Sigmoid colon (tissue), 7 donors: Measurements from ENCODE around the gene CSNK1G2. TPM values are rescaled to one million over a fixed set of nuclear protein-coding genes. Genes with fewer than 3 reads are reported as not detected.

Source experiments
- DNase-seq: peaks from one replicate; pipeline ENCODE4 v3.0.0-alpha.2; 2019
- H3K27ac ChIP-seq, 4 donors: fragments of 200-600 bp; sonication (generic); one replicate each; pipeline ENCODE4 v1.5.1; 2016 to 2019; ENCODE audit warnings: mild to moderate bottlenecking in 1 of 4
- H3K27me3 ChIP-seq, 3 donors: fragments of 200-600 bp; sonication (generic); one replicate each; pipeline ENCODE4 v1.5.1; 2019; ENCODE audit warnings: mild to moderate bottlenecking in 1 of 3
- H3K36me3 ChIP-seq, 4 donors: fragments of 200-600 bp; sonication (generic); one replicate each; pipeline ENCODE4 v1.5.1; 2016 to 2019
- H3K4me1 ChIP-seq, 4 donors: fragments of 200-600 bp; sonication (generic); one replicate each; pipeline ENCODE4 v1.5.1; 2017 to 2019
- H3K4me3 ChIP-seq, 4 donors: fragments of 200-600 bp; sonication (generic); one replicate each; pipeline ENCODE4 v1.5.1; 2017 to 2019; ENCODE audit warnings: mild to moderate bottlenecking in 2 of 4, moderate library complexity in 1 of 4
- H3K9me3 ChIP-seq, 4 donors: fragments of 200-600 bp in 3 of 4; sonication (generic) in 3 of 4; one replicate each; pipeline versions ENCODE4 v1.5.1 to v1.6.1; 2013 to 2019
- EP300 ChIP-seq, 4 donors: sonication (generic); formaldehyde crosslinking; IDR thresholded peaks; one replicate each; pipeline ENCODE4 v1.6.1; 2017; ENCODE audit warnings: antibody characterized with exemption in 4 of 4
- POLR2A ChIP-seq, 2 donors: fragments of 450-650 bp; IDR thresholded peaks; one replicate each; pipeline ENCODE4 v1.6.1; 2016; ENCODE audit warnings: antibody characterized with exemption in 2 of 2, mild to moderate bottlenecking in 2 of 2, moderate library complexity in 2 of 2
- POLR2AphosphoS5 ChIP-seq, 4 donors: sonication (generic); formaldehyde crosslinking; IDR thresholded peaks; one replicate each; pipeline ENCODE4 v1.6.1; 2017; ENCODE audit warnings: antibody characterized with exemption in 4 of 4
- WGBS, 2 donors: extraction: QIAGEN DNeasy Blood & Tissue Kit; methylation state at CpG; one replicate each; pipeline ENCODE4 v1.1.7; 2013; 5-methylcytosine and 5-hydroxymethylcytosine counted together
- intact Hi-C: fragments of 100-400 bp; cut with DNase I; formaldehyde crosslinking; loops from one replicate; pipeline ENCODE4 v1.15.1; 2023
- polyA plus RNA-seq, 3 donors: library from polyadenylated mRNA; stranded (reverse); fragments of 200-250 nt; gene quantifications; one replicate each; pipeline ENCODE4 v1.2.3, GENCODE V29; 2013
- total RNA-seq, 4 donors: library from RNA; depleted of rRNA; stranded (reverse); fragments of >200 nt; gene quantifications; one replicate each; pipeline ENCODE4 v1.1.0, GENCODE V29; 2016
- TF ChIP-seq, protein P1 (sequence below), 4 experiments: fragments of 450-650 bp in 3 of 4; fragments of 200-600 bp in 1 of 4; IDR thresholded peaks; one replicate each; pipeline ENCODE4 v1.5.1; 2016 to 2019; ENCODE audit warnings: antibody characterized with exemption in 4 of 4, mild to moderate bottlenecking in 3 of 4, moderate library complexity in 2 of 4
- donor health status: healthy with polysubstance abuse.
- donor health status: Bipolar disorder and iron deficiency.
- donor health status: healthy.

CSNK1G2 gene
- total and polyA plus RNA-seq, 7 donors: 24.6 to 91.1 (median 35.9) TPM

DNA sequence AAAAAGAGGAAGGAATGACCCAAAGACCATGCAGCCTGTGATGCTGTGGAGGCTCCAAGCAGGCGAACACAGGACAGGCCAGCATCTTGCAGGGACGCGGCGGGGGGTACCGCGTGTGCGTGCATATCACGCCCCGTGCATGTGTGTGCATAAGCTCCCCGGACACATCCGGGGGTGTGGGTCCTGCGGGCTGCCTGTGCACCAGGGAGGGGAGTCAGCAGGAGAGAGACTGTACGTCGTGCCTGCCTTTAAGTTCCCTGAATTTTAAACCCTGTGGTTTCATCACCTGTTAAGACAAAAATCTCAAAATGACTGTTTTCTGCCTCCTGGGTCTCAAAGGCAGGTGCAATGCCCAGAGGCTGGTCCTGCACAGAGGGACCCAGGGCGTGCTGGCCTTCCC is 19.1 kb upstream of the CSNK1G2 start:
- H3K36me3 ChIP-seq: peaks cover 24 to 65% (median 48%) of the 10 kb centered on the region in 4 donors
- TF ChIP-seq EP300 (IDR thresholded peaks at IDR 0.05) (no peak), POLR2A (IDR thresholded peaks at IDR 0.05) (no peak), POLR2AphosphoS5 (IDR thresholded peaks at IDR 0.05) (no peak)
- TF ChIP-seq, protein P1, sequence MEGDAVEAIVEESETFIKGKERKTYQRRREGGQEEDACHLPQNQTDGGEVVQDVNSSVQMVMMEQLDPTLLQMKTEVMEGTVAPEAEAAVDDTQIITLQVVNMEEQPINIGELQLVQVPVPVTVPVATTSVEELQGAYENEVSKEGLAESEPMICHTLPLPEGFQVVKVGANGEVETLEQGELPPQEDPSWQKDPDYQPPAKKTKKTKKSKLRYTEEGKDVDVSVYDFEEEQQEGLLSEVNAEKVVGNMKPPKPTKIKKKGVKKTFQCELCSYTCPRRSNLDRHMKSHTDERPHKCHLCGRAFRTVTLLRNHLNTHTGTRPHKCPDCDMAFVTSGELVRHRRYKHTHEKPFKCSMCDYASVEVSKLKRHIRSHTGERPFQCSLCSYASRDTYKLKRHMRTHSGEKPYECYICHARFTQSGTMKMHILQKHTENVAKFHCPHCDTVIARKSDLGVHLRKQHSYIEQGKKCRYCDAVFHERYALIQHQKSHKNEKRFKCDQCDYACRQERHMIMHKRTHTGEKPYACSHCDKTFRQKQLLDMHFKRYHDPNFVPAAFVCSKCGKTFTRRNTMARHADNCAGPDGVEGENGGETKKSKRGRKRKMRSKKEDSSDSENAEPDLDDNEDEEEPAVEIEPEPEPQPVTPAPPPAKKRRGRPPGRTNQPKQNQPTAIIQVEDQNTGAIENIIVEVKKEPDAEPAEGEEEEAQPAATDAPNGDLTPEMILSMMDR (IDR thresholded peaks at IDR 0.05): no peak
- intact Hi-C loops: no loop called here

DNA sequence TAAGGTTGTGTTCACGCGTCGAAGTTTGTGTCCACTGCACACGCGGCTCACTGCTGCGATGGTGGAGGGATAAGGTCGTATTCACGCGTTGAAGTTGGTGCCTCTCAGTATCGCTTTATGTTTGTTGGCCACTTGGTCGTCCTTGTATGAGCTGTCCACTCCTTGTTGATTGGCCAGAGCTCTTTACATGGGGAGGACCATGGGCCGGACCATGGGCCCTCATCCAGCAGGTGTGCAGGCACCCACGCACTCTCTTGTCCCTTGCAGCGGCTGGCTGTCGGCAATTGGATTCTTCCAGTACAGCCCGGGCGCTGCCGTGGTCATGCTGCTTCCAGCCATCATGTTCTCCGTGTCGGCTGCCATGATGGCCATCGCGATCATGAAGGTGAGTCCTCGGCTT is 18.2 kb upstream of the CSNK1G2 start:
- Histone ChIP-seq H3K4me3 (no peak overlapping the region), H3K36me3 (peaks cover 23 to 62% (median 46%) of the 10 kb centered on the region in 4 donors), H3K27ac (no peak overlapping the region), H3K27me3 (no peaks in the 10 kb centered on the region), H3K9me3 (no peaks in the 10 kb centered on the region), H3K4me1 (no peaks in the 10 kb centered on the region)
- 94 to 97% methylated on average over 23 of the region's 23 CpGs for WGBS, 2 donors
- DNase-seq: no peak
- intact Hi-C loops: no loop called here
- TF ChIP-seq EP300 (IDR thresholded peaks at IDR 0.05) (no peak), POLR2A (IDR thresholded peaks at IDR 0.05) (no peak), POLR2AphosphoS5 (IDR thresholded peaks at IDR 0.05) (no peak)
- TF ChIP-seq, protein P1 (IDR thresholded peaks at IDR 0.05): no peak

More for the DNA sequence above, 19.1 kb upstream of the CSNK1G2 start:
- H3K9me3 ChIP-seq: no peaks in the 10 kb centered on the region
- H3K27me3 ChIP-seq: no peaks in the 10 kb centered on the region
- no peaks in the 10 kb centered on the region for H3K4me1 ChIP-seq
- H3K4me3 ChIP-seq: no peak overlapping the region
- 87 to 94% methylated on average over 15 of the region's 15 CpGs for WGBS, 2 donors
- DNase-seq: no peak
- H3K27ac ChIP-seq: no peak overlapping the region

GRCh38 chr19:1923319-1923718 is 17.7 kb upstream of the CSNK1G2 start:
- no peaks in the 10 kb centered on the region for H3K27me3 ChIP-seq
- 86 to 89% methylated on average over 8 of the region's 8 CpGs for WGBS, 2 donors
- H3K4me1 ChIP-seq: no peaks in the 10 kb centered on the region
- H3K27ac ChIP-seq: no peak overlapping the region
- no peak for DNase-seq
- H3K36me3 ChIP-seq: peaks cover 18 to 57% (median 42%) of the 10 kb centered on the region in 4 donors
- intact Hi-C loops: no loop called here
- no peaks in the 10 kb centered on the region for H3K9me3 ChIP-seq
- no peak overlapping the region for H3K4me3 ChIP-seq
- TF ChIP-seq, protein P1 (IDR thresholded peaks at IDR 0.05): no peak
- TF ChIP-seq EP300 (IDR thresholded peaks at IDR 0.05) (no peak), POLR2AphosphoS5 (IDR thresholded peaks at IDR 0.05) (no peak), POLR2A (IDR thresholded peaks at IDR 0.05) (no peak)

- WGBS, 2 donors: 95% methylated on average over 35 of the region's 35 CpGs
- Histone ChIP-seq H3K9me3 (no peaks in the 10 kb centered on the region), H3K4me1 (peaks cover 0 to 7% (median 6%) of the 10 kb centered on the region in 4 donors), H3K4me3 (no peak overlapping the region), H3K36me3 (peaks cover 17 to 46% (median 34%) of the 10 kb centered on the region in 4 donors), H3K27ac (no peak overlapping the region), H3K27me3 (no peaks in the 10 kb centered on the region)
- TF ChIP-seq POLR2A (IDR thresholded peaks at IDR 0.05) (no peak), POLR2AphosphoS5 (IDR thresholded peaks at IDR 0.05) (no peak), EP300 (IDR thresholded peaks at IDR 0.05) (no peak)
- TF ChIP-seq, protein P1 (IDR thresholded peaks at IDR 0.05): no peak
- intact Hi-C loops: no loop called here
- DNase-seq: no peak
These were observed 16.5 kb upstream of the CSNK1G2 start for GRCh38 chr19:1924320-1924961.
